NB4 (cell line): ENCODE measurements around the gene RIPOR1.

Experiments
- CTCF ChIP-seq: IDR thresholded peaks from one replicate; pipeline ENCODE4 v1.5.1; 2012; ENCODE audit warnings: low read depth, low read length
- MAX ChIP-seq: IDR thresholded peaks from 2 replicates; pipeline ENCODE4 v1.6.1; 2011; ENCODE audit warnings: low read depth, low read length

- TF ChIP-seq CTCF = no peak
- no peak for TF ChIP-seq MAX
These were observed 23.3 kb downstream of the RIPOR1 start for GRCh38 chr16:67551972-67552371.
